Brain pericyte (primary cell): ENCODE results near the gene CCDC127.
"Not testable (repeated sequence)": the region's sequence is repeated elsewhere in the genome, so short reads cannot be mapped to it uniquely, and the experiment has no call there.

ENCODE experiments used
- DNase-seq: peaks from one replicate; pipeline ENCODE4 v3.0.0-alpha.2; 2012; ENCODE audit warnings: low read depth, low spot score

CCDC127 gene

DNA sequence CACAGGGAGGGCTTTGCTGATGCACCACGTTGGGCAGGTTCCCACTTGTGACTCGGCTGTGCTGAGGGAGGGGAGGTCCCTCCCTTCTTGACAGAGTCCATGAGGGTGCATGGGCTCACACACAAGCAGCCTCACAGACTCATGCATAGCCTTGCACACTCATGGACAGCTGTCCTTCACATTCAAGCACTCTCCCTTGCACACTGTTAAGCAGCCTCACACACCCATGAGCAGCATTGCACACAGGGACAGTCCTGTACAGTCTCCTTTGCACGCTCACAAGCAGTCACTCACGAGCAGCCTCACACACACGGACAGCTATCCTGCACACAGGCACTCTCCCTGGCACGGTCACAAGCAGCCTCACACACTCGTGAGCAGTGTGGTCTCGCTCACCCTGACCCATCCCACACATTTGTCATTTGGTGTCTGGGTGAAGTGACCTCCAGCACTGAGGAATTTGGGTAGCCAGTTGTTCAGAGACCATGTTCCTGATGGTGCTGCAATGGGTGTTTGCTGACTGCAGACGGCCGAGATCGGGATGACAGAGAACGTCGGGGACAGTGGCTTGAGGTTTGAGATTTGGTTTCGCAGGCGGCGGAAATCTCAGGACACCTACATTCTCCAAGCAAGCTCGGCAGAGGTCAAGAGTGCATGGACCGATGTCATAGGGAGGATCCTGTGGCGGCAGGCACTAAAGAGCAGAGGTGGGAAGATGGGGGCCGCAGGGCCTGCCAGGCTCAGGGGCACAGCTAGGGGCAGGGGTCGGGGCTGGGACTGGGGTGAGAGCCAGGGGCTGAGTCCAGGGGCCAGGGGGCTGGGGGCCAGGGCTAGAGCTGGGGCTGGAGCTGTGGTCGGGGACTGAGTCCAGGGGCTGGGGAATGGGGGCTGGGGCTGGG lies 44.3 kb downstream of the CCDC127 start:
- DNase-seq: no peak

DNA sequence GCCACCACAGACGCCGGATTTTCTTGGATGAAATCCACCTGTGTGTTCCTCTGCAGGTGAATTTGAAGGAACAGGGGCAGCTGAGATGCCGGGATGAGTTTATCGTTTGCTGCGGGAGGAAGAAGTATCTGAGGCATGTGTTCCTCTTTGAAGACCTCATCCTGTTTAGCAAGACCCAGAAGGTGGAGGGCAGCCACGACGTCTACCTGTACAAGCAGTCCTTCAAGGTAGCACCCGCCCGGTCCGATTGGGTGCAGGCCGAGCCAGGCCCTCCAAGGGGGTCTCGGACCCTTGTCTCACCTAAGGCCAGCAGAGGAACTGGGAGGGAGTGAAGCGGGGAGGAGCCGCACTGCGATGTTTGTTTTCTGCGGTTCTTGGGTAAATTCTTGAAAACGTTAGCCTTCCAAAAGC lies 45.1 kb downstream of the CCDC127 start:
- no peak for DNase-seq

DNA sequence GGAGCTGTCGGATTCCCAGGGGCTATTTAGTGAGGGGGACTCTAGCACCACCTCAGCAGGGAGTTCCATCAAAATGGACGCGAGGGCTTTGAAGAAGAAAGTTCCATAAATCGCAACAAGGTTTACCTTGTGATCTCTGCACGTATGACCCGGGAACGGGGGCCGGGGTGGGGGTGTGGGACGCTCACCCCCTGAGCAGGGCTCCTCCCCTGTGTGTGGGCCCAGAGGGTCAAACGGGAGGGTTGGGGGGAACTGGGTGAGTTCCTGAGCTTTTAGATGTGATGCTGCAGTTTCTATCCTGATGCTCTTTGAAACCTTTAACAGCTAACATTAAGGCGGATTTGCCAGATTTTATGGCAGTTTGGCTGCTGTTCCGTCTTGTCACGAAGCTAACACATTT lies 45.5 kb downstream of the CCDC127 start:
- DNase-seq: no peak

DNA sequence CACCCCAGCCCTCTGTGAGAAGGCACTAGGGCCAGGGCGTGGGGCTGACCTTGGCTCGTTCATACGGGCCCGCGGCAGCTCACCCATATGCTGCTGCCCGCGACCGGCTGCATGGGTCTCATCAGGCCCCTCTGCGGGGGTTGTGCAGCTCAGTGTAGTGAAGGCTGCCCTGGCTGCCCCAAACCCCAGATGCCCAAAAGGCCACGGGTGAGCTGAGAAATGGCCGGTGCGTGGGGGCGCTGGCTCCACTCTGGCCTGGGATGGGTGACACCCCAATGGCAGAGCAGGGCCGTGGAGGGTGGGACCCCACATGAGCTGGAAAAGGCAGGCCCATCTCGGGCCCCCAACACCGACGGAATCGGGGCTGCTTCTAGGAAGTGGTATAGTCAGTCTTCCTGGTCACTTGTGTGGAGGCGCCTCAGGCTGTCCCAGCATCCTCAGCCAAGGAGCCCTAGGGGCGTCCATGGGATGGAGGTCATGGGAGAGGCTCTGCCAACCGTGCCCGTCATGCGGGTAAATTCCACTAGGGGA lies 46.1 kb downstream of the CCDC127 start:
- DNase-seq: no peak

GRCh38 chr5:170971-171800 lies 46.8 kb downstream of the CCDC127 start:
- no peak for DNase-seq

GRCh38 chr5:169728-170094 lies 48.2 kb downstream of the CCDC127 start:
- no peak for DNase-seq

DNA sequence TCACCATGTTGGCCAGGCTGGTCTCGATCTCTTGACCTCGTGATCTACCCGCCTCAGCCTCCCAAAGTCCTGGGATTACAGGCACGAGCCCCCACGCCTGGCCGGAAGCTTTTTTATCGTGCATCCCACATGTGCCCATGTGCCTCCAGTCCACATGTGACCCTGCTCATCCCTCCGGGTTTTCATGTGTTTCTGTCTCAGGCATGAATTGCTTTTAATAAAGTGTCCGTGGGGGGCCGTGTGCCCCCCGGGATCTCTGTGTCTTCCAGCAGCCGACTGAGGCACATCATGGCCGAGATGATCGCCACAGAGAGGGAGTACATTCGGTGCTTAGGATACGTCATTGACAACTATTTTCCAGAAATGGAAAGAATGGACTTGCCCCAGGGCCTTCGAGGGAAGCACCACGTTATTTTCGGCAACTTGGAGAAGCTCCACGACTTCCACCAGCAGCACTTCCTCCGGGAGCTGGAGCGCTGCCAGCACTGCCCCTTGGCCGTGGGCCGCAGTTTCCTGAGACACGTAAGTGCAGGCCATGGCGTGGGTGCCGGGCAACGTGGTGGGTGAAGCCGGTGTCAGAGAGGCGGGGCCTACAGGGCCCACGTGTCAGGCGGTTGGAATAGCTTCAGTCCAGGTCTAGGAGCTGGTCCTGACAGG lies 48.8 kb downstream of the CCDC127 start:
- DNase-seq: peak; percentile 78

DNA sequence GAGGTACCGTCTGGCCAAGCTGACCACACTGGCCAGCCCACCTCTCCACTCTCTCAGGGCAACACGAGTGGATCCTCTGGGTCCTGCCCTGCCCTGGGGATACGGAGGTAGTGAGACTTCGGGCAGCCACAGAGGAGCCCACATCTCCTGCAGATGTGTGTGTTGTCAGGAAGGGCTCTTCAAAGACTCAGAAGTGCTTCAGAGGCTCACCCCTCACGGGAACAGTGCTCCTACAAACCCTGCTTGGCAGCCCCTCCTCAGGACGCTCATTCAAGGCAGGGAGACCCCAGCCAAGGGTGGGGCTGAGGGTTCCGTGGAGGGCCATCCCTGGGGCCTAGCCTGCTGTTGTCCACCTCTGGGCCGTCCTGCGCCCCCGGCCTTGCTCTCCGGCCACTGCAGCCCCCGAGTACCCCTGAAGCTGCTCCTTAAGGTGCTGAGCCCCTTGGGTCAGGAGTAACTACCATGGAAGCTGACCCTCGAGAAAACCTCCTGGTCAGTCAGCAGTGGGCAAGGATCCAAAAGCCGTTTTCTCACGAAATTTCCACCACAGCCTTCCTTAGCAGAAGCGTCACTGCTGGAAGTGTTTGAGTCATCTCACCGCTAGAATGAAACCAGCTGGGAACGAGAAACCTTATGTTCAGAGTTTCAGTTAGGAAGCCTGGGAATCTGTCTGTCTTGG lies 49.8 kb downstream of the CCDC127 start:
- peak; percentile 92 for DNase-seq

- no peak for DNase-seq
These were observed 50.4 kb downstream of the CCDC127 start for GRCh38 chr5:167511-167910.

GRCh38 chr5:166441-167372 lies 51.2 kb downstream of the CCDC127 start:
- DNase-seq: no peak

- DNase-seq: not testable (repeated sequence)
These were observed 53.2 kb downstream of the CCDC127 start for GRCh38 chr5:164783-165182.

GRCh38 chr5:164244-164643 lies 53.7 kb downstream of the CCDC127 start:
- DNase-seq: no peak

GRCh38 chr5:163841-164240 lies 54.1 kb downstream of the CCDC127 start:
- DNase-seq: no peak

- no peak for DNase-seq
These were observed 54.7 kb downstream of the CCDC127 start for GRCh38 chr5:163338-163620.

GRCh38 chr5:162565-163337 lies 55.2 kb downstream of the CCDC127 start:
- DNase-seq: no peak

- no peak for DNase-seq
These were observed 55.8 kb downstream of the CCDC127 start for GRCh38 chr5:162190-162564.

- DNase-seq: no peak
These were observed 56.2 kb downstream of the CCDC127 start for GRCh38 chr5:161803-162110.

GRCh38 chr5:160921-161802 lies 56.8 kb downstream of the CCDC127 start:
- no peak for DNase-seq

GRCh38 chr5:160173-160510 lies 57.8 kb downstream of the CCDC127 start:
- DNase-seq: peak; percentile 73
